Hepatocyte (in vitro differentiated cells): Measurements from ENCODE around the gene STX18. TPM values are rescaled to one million over a fixed set of nuclear protein-coding genes. Genes with fewer than 3 reads are reported as not detected.

Source experiments
- DNase-seq: peaks from one replicate; pipeline ENCODE4 v3.0.0-alpha.2; 2016; ENCODE audit warnings: low spot score
- H2AFZ ChIP-seq: fragments of 200-600 bp; sonication (generic); 2 replicates; pipeline ENCODE4 v1.6.0; 2016; ENCODE audit warnings: antibody characterized with exemption, mild to moderate bottlenecking
- H3K27ac ChIP-seq: fragments of 200-600 bp; sonication (generic); 2 replicates; pipeline ENCODE4 v1.5.1; 2016; ENCODE audit warnings: mild to moderate bottlenecking
- H3K27me3 ChIP-seq: fragments of 200-600 bp; sonication (generic); 2 replicates; pipeline ENCODE4 v1.6.1; 2016
- H3K36me3 ChIP-seq: fragments of 200-600 bp; sonication (generic); replicated peaks from 2 replicates; pipeline ENCODE4 v1.5.1; 2016; ENCODE audit warnings: low read depth; ENCODE audit not compliant: insufficient read depth
- H3K4me1 ChIP-seq: fragments of 200-600 bp; sonication (generic); 2 replicates; pipeline ENCODE4 v1.5.1; 2016; ENCODE audit warnings: mild to moderate bottlenecking, moderate library complexity; ENCODE audit not compliant: insufficient read depth
- H3K4me2 ChIP-seq: fragments of 200-600 bp; sonication (generic); 2 replicates; pipeline ENCODE4 v1.6.0; 2016
- H3K4me3 ChIP-seq: fragments of 200-600 bp; sonication (generic); 2 replicates; pipeline ENCODE4 v1.5.1; 2016; ENCODE audit warnings: mild to moderate bottlenecking
- H3K79me2 ChIP-seq: fragments of 200-600 bp; sonication (generic); 2 replicates; pipeline ENCODE4 v1.6.0; 2017; ENCODE audit warnings: mild to moderate bottlenecking
- H3K9me2 ChIP-seq: fragments of 200-600 bp; sonication (generic); replicated peaks from 2 replicates; pipeline ENCODE4 v1.6.0; 2017; ENCODE audit warnings: mild to moderate bottlenecking; ENCODE audit not compliant: insufficient read depth
- H3K9me3 ChIP-seq: fragments of 200-600 bp; sonication (generic); 2 replicates; pipeline ENCODE4 v1.5.1; 2016; ENCODE audit warnings: low read depth, mild to moderate bottlenecking
- H4K20me1 ChIP-seq: fragments of 200-600 bp; sonication (generic); 2 replicates; pipeline ENCODE4 v1.6.0; 2016; ENCODE audit warnings: mild to moderate bottlenecking; ENCODE audit not compliant: insufficient read depth, poor library complexity, severe bottlenecking
- EZH2 ChIP-seq: fragments of 200-600 bp; sonication (generic); IDR thresholded peaks from 2 replicates; pipeline ENCODE4 v1.6.1; 2016; ENCODE audit warnings: antibody characterized with exemption, mild to moderate bottlenecking, borderline replicate concordance
- EZH2phosphoT487 ChIP-seq: fragments of 200-600 bp; sonication (generic); IDR thresholded peaks from one replicate; pipeline ENCODE4 v1.6.1; 2018; ENCODE audit warnings: antibody characterized with exemption, mild to moderate bottlenecking, low read depth, moderate library complexity; ENCODE audit not compliant: unreplicated experiment, severe bottlenecking
- WGBS: methylation state at CpG from one replicate; pipeline ENCODE4 v1.1.6; 2016; ENCODE audit warnings: low lambda C conversion rate; ENCODE audit errors: missing lambda C conversion rate; 5-methylcytosine and 5-hydroxymethylcytosine counted together
- polyA plus RNA-seq: library from polyadenylated mRNA; unstranded; fragments of >200 nt; fragmentation: Nextera tagmentation; extraction: Ambion mirVana; gene quantifications from 2 replicates; pipeline ENCODE4 v1.2.1, GENCODE V29; 2016
- total RNA-seq: library from RNA; depleted of rRNA; stranded (reverse); fragments of >200 nt; gene quantifications from 2 replicates; pipeline ENCODE4 v1.2.3, GENCODE V29; 2014
- TF ChIP-seq, protein P1 (sequence below): fragments of 200-600 bp; sonication (generic); IDR thresholded peaks from 2 replicates; pipeline ENCODE4 v1.5.1; 2016; ENCODE audit warnings: antibody characterized with exemption, mild to moderate bottlenecking; ENCODE audit not compliant: poor library complexity

Gene STX18
- total and polyA plus RNA-seq, 2 experiments from 2014 or later = 32.1 to 54.3 TPM

DNA sequence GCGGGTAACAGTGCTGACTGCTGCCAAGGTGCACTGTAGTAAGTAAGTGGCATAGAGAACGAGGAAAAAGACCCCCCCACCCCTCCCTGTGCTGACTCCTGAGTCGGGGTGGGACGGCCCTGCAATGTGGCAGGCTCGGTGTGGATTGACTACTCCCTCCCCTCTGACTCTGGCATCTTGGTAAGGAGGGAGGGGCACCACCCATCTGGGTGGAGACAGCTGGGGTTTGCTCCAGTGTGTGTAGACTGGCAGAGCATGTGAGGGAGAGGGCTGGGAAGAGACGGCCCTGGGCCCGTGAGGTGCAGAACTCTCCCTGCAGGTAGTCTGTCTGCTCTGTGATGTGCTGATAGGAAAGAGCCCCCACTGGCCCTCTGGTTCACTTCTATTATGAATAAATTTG is 124.0 kb downstream of the STX18 start:
- Histone ChIP-seq H3K36me3 (no peaks in the 10 kb centered on the region), H3K4me2 (no peak overlapping the region), H3K79me2 (no peaks in the 10 kb centered on the region), H3K4me3 (no peak overlapping the region), H3K9me3 (no peaks in the 10 kb centered on the region), H3K4me1 (no peaks in the 10 kb centered on the region), H3K27ac (no peak overlapping the region), H3K9me2 (no peaks in the 10 kb centered on the region), H4K20me1 (no peaks in the 10 kb centered on the region), H2AFZ (no peak overlapping the region), H3K27me3 (no peaks in the 10 kb centered on the region)
- no peak for DNase-seq
- WGBS = 76% methylated on average over 7 of the region's 7 CpGs
- TF ChIP-seq EZH2phosphoT487 (no peak), EZH2 (no peak)
- TF ChIP-seq, protein P1, sequence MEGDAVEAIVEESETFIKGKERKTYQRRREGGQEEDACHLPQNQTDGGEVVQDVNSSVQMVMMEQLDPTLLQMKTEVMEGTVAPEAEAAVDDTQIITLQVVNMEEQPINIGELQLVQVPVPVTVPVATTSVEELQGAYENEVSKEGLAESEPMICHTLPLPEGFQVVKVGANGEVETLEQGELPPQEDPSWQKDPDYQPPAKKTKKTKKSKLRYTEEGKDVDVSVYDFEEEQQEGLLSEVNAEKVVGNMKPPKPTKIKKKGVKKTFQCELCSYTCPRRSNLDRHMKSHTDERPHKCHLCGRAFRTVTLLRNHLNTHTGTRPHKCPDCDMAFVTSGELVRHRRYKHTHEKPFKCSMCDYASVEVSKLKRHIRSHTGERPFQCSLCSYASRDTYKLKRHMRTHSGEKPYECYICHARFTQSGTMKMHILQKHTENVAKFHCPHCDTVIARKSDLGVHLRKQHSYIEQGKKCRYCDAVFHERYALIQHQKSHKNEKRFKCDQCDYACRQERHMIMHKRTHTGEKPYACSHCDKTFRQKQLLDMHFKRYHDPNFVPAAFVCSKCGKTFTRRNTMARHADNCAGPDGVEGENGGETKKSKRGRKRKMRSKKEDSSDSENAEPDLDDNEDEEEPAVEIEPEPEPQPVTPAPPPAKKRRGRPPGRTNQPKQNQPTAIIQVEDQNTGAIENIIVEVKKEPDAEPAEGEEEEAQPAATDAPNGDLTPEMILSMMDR = no peak

DNA sequence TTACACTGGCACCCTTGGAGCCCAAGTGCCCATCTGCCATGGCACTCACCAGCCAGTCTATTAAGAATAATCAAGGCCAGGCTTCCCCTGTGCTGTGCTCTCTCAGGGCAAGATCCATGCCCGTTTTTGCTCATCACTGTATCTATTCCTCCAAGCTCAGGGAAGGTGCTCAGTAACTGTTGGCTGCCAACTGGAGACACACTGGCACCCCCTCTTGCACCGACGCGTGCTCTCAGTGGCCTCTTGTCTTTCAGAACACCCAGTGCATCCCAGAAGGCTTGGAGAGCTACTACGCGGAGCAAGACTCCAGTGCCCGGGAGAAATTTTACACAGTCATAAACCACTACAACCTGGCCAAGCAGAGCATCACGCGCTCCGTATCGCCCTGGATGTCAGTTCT is 124.9 kb downstream of the STX18 start:
- H3K79me2 ChIP-seq = no peaks in the 10 kb centered on the region
- no peak overlapping the region for H2AFZ ChIP-seq
- no peak overlapping the region for H3K4me3 ChIP-seq
- WGBS = 95% methylated on average over 11 of the region's 11 CpGs
- no peaks in the 10 kb centered on the region for H3K9me3 ChIP-seq
- no peaks in the 10 kb centered on the region for H3K27me3 ChIP-seq
- no peaks in the 10 kb centered on the region for H4K20me1 ChIP-seq
- no peaks in the 10 kb centered on the region for H3K4me1 ChIP-seq
- no peak overlapping the region for H3K27ac ChIP-seq
- no peaks in the 10 kb centered on the region for H3K9me2 ChIP-seq
- H3K36me3 ChIP-seq = no peaks in the 10 kb centered on the region
- TF ChIP-seq, protein P1 = no peak
- TF ChIP-seq EZH2 = no peak
- no peak for TF ChIP-seq EZH2phosphoT487
- H3K4me2 ChIP-seq = no peak overlapping the region
- no peak for DNase-seq

DNA sequence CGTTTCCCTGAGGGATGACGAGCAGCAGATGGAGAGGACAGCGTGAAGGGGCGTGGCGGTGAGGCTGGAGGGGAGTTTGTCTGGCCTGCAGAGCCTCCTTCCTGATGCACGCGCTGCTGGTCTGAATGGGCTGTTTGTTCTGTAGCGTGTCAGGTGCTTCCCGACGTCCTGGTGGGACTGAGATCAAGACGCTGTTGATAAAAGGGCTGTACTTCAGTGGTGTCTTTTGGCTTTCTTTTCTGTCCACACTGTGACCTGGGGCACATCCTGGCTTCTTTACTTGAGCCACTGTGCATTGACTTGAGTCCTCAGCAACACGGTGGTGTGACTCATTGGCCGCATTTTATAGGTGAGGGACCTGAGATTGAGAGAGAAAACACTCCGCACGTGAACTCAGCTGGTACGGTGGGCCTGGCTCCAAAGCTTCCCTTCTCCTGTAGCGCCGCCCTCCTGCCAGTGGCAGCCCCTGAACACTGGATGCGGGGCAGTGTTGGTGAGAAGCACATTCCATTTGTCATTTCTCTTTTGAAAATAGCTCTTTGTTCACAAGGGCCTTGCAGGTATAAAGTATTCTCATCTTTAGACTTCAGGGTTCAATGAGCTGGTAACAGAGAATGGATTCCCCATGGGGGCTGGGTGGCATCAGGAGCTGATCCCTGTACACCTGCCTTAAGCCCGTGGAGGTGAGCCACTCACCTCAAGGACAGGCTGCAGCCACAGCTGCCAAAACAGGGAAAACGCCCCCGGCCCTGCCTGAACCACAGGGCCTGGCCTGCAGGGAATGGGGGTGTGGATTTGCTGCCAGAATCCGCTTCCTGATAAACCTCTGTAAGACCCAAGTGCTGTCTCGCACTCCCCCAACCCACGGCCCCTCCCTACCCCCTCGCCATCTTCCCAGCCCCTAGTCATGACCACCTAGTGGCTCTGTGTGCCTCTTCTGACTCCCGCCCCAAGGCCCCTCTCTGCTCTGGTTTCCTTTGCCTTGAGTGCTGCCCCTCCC is 125.7 kb downstream of the STX18 start:
- Histone ChIP-seq H3K79me2 (no peaks in the 10 kb centered on the region), H3K9me3 (no peaks in the 10 kb centered on the region), H3K4me3 (no peak overlapping the region), H3K27ac (no peak overlapping the region), H2AFZ (no peak overlapping the region), H3K27me3 (no peaks in the 10 kb centered on the region), H3K36me3 (no peaks in the 10 kb centered on the region), H3K9me2 (no peaks in the 10 kb centered on the region), H3K4me1 (no peaks in the 10 kb centered on the region), H3K4me2 (no peak overlapping the region), H4K20me1 (no peaks in the 10 kb centered on the region)
- TF ChIP-seq EZH2phosphoT487 (no peak), EZH2 (no peak)
- TF ChIP-seq, protein P1 = no peak
- WGBS = 93% methylated on average over 27 of the region's 27 CpGs
- DNase-seq = no peak
